H4 (cell line): ENCODE results near the gene SLC25A21. TPM values are rescaled to one million over a fixed set of nuclear protein-coding genes. Genes with fewer than 3 reads are reported as not detected.
"Not testable (repeated sequence)": the region's sequence is repeated elsewhere in the genome, so short reads cannot be mapped to it uniquely, and the experiment has no call there.

ENCODE experiments used
- DNase-seq: peaks from one replicate; pipeline ENCODE4 v3.0.0-alpha.2; 2015; ENCODE audit warnings: low spot score
- total RNA-seq: library from RNA; depleted of rRNA; stranded (reverse); fragments of >200 nt; shearing (Covaris generic); gene quantifications from 2 replicates; pipeline ENCODE4 v1.2.3, GENCODE V29; 2014

Gene SLC25A21
- total RNA-seq, 1 experiment from 2014 or later, result not detected

DNA sequence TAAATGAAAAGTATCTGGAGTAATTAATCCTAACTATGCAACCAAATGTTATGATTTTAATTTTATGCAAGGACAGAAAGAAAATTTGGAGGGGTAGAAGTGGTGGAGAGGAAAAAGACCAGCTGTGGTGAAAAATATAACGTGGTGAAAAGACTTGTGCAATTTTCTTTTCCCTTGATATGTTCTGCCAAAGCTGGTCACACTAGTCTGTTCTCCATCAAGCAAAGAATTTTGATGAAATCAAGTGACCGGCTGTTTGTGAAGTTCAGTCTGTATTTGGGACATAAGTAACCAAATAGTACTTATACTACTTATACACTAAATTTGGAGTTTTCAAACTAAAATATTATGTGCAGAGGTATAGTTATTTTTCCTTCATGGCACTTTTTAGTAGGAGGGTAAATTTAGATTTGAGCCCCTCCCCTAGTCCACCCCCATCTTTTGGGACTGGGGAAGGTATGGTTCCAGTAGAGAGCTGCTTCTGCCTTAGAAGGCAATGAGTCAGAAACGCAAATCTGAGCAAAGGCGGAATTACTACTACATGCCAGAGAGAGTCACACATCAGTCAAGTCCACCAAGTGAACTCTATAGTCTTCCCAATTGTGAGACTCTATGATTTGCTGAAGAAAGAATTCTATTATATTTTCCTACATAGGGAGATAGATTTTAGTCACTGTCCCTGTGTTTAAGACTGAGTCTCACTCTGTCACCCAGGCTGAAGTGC lies 229.7 kb downstream of the SLC25A21 start:
- DNase-seq, result no peak

DNA sequence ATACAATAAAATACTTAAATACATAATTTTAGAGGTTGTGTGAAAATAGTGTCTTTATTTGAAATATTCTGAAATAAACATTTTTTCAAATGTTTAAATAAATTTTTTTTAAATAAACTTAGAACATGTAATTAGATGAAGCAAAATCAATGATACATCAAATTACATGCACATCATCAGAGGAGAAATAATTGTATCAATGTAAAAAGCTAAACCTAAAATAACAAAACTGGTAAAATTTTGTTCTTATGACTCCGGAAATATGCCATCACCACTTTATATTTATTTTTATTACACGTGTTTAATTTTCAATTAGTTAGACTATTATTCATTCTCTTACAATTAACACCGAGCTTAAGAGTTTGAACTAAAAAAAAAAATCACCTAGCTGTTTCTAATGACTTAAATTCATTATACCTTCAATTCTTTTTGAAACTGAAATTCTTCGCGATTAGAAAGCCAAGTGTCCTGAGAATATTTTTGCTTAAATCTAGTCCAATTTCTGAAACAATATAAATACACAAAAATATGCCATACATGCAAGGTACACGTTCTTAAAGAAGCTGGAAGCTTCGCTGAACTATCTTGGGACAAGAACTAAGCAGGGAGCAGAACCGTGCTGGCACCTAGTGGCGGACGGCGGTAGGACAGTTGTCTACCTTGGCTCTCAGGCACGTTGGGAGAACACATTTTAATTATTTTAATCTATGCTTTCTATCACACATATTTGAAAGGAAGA lies 230.5 kb downstream of the SLC25A21 start:
- DNase-seq, result peak; percentile 67

DNA sequence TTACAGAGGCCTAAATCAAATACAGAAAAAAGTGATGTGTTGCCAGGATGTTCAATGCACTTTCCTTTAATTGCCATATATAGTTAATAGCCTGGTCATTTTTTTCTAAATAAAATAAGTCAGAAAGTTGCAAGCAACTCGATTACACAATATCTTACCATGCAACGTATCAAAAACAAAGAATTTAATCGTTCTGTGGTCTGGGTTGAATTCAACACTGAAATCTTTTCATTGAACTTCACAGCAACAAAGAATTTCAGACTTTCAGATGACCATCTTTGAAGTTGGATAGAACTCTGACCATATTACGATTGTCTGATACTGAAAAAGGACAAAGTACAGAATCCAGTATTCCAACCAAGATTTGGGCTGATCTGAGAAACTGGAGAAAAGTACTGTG lies 231.9 kb downstream of the SLC25A21 start:
- no peak for DNase-seq

DNA sequence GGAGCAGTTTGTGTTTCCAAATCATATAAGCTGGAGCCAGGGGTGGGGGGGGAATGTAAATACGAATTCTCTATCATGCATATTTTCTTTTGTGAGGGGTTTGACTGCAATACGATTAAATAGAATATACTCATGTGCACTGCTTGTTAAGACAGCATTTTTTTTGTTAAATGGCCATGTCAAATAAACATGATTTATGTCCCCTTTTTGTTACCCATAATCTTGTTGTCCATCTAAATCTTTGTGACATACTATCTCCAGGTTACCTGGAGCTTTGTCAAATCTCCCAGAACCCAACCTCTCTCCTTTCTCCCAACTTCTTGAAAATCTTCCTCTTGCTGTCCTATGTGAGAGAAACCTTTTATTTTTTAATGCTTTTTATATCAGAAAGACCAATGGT lies 233.1 kb downstream of the SLC25A21 start:
- no peak for DNase-seq

DNA sequence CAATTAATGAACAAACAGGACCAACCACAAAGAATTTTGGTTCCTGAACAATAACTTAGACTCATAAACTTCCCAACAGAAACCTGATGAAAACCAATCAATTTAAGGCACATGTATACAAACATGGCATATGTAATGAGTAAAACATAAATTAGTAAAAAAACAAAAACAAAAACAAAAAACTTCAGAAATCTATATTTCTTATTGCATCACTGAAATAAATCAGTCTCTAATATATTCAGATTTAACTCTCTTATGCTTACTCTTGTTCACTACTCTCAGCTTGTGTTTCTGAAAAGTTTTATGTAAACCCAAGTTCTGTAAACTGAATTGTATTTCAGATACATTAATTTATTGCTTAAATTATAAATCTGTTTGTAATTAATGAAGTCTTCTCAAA lies 233.7 kb downstream of the SLC25A21 start:
- no peak for DNase-seq

DNA sequence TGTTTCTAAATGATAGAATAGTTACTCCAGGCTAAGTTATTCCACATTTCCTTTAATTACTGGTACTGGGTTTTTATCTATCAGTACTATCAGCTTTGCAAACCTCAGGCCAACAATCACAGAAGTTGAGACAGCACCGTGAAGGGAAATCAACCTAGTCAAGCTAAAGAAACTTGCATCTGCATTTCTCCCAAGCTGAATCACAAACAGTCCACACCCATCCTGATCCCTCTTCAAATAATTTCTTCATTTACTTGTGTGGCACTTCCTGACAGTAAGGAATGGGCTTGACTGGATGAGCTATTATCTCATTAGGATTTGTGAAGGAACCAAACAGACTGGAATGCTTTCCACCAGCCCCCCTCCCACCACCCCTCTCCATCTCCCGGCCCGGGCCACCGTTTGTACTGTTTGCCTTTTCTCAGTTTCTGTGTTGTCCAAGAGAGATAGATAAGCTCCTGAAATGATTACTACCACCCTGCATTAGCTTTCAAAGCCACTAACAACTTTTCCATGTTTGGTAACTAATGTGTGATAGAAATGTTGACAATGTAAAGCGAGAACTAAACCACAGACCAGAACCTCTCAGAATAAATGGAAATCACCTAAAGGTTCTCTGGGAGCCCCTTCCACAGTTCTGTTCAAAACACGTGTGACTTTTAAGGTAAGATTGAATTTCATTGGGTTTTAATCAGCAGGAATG lies 236.3 kb downstream of the SLC25A21 start:
- DNase-seq, result no peak

DNA sequence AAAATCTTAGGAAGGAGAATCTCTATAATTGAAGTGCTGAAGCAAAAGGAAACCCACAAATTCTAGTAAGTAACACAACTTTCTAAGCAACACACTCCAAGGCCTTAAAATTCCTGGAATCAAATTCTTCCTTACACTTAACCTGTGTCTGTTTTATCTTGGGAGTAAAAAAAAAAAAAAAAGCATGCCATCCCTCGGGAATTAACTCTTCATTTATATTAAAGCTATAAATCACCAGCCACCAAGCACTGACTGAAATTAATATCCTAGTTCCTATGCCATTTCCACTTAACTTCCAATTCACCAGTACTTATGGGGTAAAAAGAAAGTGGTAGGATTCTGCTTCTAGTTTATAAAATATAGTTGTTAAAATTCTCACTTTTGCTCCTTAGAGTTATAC lies 238.1 kb downstream of the SLC25A21 start:
- DNase-seq, result no peak

DNA sequence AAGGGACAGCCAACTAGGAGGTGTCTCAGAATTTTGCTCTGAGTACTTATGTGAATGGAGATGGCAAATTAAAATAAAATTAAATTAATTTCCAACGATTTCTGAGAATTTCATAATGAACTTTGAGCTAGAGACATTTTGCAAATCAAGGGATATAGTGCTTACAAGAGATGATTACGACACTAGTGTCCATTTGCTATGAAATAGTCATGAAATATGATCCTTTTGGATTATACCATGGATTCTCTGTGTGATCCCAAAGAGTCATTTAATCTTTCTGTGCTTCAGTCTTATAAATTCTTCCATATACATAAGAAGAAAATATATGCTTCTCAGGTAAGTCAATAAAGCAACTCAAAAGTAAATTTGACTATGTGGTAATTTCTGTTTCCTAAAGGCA lies 240.6 kb downstream of the SLC25A21 start:
- no peak for DNase-seq

DNA sequence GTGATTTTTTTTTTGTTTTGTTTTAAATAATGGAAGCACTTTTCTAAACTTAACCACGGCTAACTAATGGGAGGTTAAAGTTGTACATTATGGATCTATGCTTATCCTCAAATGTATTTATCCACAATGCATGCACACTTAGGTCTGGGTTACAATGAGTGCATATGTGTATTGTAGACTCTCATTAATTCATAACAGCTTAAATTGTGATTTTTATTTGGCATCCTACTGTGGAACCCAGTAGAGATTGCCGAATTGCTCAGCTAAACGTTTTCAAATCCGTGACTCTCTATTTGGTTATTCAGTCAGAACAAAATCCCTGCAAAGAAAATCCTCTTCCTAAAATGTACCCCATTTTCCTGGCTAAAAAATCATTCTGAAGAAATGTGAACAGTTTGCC lies 244.0 kb downstream of the SLC25A21 start:
- no peak for DNase-seq

DNA sequence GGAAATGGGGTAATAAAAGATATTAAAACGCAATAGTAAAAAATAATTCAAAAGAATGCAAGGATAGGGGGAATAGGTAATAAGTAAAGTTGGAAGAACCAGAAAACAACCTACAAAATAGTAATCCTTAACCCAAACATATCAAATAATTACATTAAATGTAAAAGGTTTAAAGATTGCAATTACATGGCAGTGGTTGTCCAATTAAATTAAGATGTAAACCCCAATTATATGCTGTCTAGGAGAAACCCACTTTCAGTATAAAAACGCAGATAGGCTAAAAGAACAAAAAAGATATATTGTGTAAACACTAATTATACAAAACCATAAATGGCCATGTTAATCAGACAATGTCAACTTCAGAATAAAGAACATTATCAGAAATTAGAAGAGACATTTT lies 247.3 kb downstream of the SLC25A21 start:
- DNase-seq, result no peak

DNA sequence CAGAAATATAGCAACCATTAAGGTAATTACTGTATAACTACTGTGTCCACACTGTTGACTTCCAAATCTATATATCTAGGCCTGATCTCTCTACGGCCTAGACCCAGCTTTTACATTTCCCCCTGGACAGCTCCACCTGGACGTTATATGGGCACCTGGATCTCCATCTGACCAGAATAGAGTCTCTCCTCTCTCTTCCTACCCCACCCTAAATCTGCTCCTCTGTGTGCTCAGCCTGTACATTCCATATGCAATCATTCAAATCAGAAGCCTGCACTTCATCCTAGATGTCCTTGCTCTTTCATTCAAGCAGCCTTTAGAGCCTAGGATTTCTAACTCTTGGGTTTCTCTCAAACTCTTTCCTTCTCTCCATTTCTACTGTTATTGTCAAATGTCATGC lies 255.7 kb downstream of the SLC25A21 start:
- no peak for DNase-seq

DNA sequence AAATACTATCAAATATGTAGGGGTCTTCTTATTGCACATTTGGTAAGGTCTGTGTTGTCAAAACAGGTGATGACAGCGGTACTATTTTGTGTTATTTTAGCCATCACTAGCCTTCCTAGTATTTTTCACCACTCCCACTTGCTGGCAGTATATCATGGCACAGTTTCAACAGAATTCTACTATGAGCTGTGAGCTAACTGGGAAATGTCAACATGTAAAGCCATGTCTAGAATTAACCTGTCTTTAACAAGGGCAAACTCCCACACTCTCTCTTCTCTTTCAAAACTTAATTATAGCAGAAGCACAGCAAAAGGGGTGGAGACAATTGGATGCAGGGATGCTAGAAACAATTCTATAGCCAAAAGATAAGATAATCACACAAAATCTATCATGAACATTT lies 257.3 kb downstream of the SLC25A21 start:
- DNase-seq, result no peak

DNA sequence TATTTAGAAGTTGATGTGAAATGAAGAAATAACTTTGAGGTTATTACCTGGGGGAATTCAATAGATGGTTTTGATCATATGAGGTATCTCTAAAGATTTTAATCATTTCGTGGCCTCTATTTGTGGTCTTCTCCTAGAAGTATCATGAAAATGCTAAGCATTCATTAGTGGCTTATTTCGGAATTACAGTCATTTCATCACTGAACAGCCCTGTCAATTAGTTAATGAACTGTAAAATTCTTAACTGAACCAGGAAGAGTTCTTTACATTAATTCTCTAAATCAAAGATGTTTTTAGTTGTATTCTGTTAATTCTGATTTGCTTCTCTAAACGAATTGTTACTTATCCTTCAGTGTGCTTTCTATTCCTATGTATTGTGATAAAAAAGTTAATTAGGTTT lies 261.8 kb downstream of the SLC25A21 start:
- no peak for DNase-seq

DNA sequence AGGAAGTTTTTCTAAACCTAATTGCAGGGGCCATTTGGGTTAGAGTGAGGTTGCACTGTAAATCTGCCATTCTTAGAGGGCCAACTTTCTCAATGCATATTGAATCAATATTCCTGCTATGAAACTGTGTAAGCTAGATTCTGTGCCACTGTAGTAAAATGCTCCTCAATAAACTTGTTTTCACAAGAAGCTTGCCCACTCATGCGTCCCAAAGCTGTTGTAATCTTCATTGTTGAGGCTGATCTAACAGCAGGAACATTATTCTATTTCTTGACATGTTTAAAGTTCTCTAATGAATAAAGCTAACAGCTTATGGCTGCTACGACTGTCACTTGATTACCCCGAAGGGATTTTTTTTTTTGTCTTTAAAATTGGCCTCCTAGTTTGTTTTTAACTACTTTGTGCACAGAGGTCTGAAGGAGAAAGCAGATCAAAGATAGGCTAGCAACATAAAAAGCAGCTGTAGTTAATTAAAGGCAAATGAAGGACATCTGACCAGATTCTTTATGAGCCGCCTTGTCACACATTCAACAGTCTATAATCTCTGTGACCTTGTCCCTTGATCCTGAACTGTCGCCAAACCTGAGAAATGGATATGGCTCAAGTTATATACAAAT lies 267.0 kb downstream of the SLC25A21 start:
- no peak for DNase-seq

DNA sequence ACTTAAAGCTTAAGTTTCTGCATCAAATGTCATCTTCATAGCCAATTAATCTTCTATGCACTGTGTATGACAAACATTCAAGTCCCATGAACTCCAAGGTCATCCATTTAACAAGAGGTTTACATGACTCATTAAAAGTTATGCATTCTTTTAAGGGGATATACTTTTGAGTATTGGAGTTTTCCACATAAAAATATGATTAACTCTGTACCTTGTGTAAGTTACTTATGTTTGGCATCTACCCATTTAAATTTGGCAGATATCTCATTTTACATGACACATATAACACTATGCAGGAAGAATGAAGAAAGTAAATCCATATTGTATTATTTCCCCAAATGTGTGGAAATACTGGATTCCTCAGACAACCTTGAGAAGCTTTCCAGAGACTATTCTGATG lies 270.5 kb downstream of the SLC25A21 start:
- DNase-seq, result no peak

DNA sequence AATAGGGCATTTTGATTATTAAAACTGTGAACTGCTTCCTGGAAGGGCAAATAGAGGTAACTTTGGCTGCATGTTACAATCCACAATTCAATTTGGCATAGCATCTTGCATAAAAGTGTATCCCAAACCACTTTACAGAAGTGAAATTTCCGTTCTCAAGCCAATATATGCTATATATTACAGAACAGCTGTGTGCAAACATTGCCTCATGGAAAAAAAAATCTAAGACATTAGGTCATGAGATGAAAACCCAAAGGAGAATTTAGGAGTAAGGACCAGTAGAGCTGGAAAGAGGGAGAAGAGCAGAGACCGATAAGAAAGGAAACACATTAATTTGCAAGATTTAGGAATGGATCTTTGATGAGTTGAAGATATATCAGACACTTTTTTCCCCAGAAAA lies 271.6 kb downstream of the SLC25A21 start:
- no peak for DNase-seq

DNA sequence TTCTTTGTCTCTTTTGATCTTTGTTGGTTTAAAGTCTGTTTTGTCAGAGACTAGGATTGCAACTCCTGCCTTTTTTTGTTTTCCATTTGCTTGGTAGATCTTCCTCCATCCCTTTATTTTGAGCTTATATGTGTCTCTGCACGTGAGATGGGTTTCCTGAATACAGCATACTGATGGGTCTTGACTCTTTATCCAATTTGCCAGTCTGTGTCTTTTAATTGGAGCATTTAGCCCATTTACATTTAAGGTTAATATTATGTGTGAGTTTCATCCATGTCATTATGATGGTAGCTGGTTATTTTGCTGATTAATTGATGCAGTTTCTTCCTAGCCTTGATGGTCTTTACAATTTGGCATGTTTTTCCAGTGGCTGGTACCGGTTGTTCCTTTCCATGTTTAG lies 276.1 kb downstream of the SLC25A21 start:
- DNase-seq, result not testable (repeated sequence)

DNA sequence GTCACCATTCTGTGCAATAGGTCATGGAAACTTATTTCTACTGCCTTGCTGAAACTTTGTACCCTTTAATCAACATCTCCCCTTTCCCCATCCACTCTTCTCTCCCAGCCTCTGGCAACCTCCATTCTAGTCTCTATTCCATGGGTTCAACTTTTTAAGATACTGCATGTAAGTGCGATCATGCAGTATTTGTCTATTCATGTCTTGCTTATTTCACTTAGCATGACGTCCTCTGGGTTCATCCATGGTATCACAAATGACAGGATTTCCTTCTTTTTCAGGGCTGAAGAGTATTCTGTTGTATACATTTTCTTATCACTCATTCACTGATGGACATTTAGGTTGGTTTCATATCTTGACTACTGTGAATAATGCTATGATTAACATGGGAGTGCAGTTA lies 288.4 kb downstream of the SLC25A21 start:
- DNase-seq, result no peak

DNA sequence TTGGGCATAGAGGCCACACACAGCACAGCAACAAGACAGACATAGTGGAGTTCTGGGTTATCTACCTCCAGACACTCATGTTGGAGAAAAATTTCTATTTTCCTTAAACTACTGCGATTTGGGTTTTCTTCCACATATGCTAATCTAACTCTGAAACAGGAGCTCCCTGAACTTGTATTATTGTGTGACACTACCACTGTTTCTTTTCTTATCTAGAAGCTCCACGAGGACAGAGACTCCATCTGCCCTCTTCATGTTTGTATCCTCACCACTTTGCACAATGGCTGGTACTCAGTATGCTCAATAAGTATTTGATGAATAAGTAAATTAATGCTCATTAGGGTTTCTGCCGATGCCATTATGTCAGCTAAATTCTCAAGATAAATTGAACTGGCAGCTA lies 292.1 kb downstream of the SLC25A21 start:
- no peak for DNase-seq

DNA sequence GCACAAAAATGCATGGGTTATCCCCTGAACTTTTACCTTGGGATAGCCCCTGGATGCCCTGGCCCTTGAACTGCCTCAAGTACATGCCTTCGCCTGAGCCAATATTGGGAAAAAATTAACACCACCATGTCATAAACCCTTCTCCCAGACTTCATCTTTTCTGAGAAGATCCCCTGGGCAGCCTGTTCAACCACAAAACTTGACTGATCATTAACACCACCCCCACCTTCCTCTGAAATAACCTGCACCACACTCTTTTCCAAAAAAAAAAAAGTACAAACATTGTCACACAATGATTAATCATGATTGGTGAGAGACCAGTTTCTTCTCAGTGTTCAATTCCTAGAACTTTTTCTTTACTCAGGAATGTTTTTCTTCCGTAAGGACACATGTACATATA lies 292.8 kb downstream of the SLC25A21 start:
- DNase-seq, result no peak

DNA sequence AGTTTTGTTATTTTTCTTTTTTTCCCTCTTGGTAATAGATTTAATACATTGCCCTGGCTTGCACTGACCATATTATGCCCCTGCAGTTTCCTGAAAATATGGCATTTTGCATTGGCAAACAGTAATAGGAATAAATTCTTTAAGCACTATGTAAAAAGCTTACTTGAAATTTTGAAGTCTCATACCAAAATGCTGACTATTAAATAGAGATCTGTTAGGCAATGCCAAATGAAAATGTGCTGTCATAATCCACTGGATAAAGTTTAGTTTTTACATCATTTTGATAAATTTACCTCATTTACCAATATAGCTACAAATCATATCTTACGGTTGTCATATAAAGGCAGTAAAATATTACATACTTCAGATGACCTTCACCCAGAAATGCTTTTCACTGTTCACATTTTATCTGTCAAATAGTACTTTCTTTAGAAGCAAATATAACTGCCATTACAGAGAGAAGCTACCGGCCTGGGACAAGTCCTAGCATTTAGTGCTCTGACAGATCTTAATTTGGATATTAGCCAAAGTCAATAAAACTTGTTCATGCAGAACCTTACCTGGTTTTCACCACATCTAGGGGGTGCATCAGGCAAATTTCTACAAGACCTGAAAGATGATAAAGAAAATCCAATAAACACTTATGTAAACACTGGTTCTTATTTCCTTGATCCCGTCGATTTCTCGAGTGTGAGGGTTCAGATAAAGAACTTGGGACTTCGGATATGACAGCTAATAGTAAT lies 297.8 kb downstream of the SLC25A21 start:
- DNase-seq, result no peak

DNA sequence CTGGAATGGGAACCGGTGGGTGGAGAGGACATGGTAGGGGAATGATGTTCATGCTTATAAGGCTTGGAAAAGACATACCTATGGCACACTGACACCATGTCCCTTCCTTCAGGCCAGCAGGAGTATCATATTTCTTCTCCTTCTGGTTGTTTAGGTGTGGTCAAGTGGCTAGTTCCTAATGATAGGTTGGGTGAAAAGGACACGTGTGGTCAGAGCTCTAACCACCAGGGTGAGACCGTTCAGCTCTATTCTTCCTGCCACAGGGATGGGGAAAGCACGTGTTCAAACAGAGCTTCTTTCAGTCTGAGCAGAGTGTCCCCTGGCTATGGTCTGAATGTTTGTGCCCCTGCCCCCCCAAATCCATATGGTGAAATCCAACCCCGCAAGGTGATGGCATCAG lies 301.6 kb downstream of the SLC25A21 start:
- peak; percentile 5 for DNase-seq
